HUES64 (cell line): ENCODE measurements around the gene SETD1B. TPM values are rescaled to one million over a fixed set of nuclear protein-coding genes. Genes with fewer than 3 reads are reported as not detected.
"Not testable (repeated sequence)": the region's sequence is repeated elsewhere in the genome, so short reads cannot be mapped to it uniquely, and the experiment has no call there.

Experiments used
- H3K27ac ChIP-seq: 2 replicates; pipeline ENCODE4 v1.7.0; 2013; ENCODE audit warnings: low read depth, low read length, inconsistent platforms
- H3K27me3 ChIP-seq: 2 replicates; pipeline ENCODE4 v1.6.1; 2013; ENCODE audit warnings: mild to moderate bottlenecking, low read length; ENCODE audit not compliant: insufficient read depth
- H3K36me3 ChIP-seq: 2 replicates; pipeline ENCODE4 v1.6.1; 2013; ENCODE audit warnings: mild to moderate bottlenecking, low read length; ENCODE audit not compliant: insufficient read depth
- H3K4me1 ChIP-seq: 2 replicates; pipeline ENCODE4 v1.6.1; 2013; ENCODE audit warnings: mild to moderate bottlenecking, low read length, moderate library complexity; ENCODE audit not compliant: insufficient read depth
- H3K4me3 ChIP-seq: 2 replicates; pipeline ENCODE4 v1.5.1; 2013; ENCODE audit warnings: mild to moderate bottlenecking, low read length, moderate library complexity
- H3K9ac ChIP-seq: 2 replicates; pipeline ENCODE4 v1.6.1; 2013; ENCODE audit warnings: mild to moderate bottlenecking, low read depth, low read length
- H3K9me3 ChIP-seq: 2 replicates; pipeline ENCODE4 v1.6.1; 2013; ENCODE audit warnings: low read depth, low read length; ENCODE audit not compliant: insufficient read depth
- WGBS: fragments of 150-250, 120-280 bp; methylation state at CpG from one replicate; pipeline ENCODE4 v1.1.7; 2013; ENCODE audit warnings: missing lambda C conversion rate; 5-methylcytosine and 5-hydroxymethylcytosine counted together
- polyA plus RNA-seq, 2 experiments: library from polyadenylated mRNA; stranded (reverse); fragments of 50-300 nt; gene quantifications; one replicate each; pipeline ENCODE4 v1.2.3, GENCODE V29; 2013

The SETD1B gene
- 8.4 TPM for polyA plus RNA-seq (2013, experiment 1 of 2)
- 8.3 TPM for polyA plus RNA-seq (2013, experiment 2 of 2)

DNA sequence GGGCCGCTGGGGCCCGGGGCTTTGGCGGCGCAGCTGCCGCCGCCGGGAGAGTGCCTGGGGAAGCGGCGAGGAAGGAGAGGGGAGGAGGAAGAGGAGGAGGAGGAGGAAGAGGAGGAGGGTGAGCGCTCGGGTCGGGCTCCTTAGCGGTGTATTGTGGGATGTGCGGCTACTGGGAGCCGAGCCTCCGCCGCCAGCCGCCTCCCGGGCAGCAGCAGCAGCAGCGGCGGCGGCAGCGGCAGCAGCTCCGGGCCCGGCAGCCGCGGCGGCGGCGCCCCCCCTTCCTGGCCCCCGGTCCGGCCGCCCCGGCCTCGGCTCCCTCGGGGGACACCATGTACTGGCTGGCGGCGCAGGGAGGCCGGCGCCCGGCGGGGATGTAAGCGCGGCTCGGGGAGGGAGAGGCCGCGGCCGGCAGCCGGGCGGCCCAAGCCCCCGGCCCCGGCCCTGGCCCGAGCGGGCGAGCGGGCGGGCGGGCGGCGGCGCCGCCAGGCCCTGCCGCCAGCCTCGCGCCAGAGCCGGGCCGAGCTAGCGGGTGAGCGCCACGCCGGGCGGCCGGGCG, at the start of gene SETD1B:
Gene SETD1B (plus strand): TSS at position 149 of the 556 bp plus-strand sequence. CDS start 729 bp downstream, outside the sequence.
- Histone ChIP-seq H3K27me3 (no peaks in the 10 kb centered on the region), H3K27ac (peak within 1 kb of the TSS; percentile 99), H3K36me3 (peaks cover 16% of the 10 kb centered on the region), H3K4me3 (peak within 1 kb of the TSS; percentile 78), H3K9me3 (no peaks in the 10 kb centered on the region), H3K4me1 (peaks cover 21% of the 10 kb centered on the region), H3K9ac (peak within 1 kb of the TSS; percentile 99)
- WGBS = 1% methylated on average over 74 of the region's 74 CpGs

DNA sequence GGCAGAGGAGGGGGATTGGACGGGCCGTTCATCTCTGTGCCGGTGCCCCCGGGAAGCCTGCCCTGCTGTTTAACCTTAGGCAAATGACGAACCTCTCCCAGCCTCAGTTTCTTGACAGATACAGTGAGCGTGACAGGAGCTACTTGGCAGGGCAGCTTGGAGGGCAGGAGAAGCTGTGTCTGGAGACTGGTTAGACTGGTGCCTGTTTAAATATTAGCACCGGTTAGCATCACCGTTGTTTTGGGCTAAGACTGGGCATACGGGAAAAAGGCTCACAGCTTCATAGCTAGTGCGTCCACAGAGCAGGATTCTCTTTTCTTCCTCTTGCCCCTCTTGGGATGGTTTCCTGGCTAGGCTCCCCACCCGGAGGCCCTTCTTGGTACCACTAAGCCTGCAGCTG, 49.0 kb upstream of the SETD1B start:
- no peak overlapping the region for H3K27ac ChIP-seq
- WGBS = 93% methylated on average over 11 of the region's 11 CpGs
- H3K36me3 ChIP-seq = peaks cover 40% of the 10 kb centered on the region
- no peak overlapping the region for H3K4me3 ChIP-seq
- H3K9ac ChIP-seq = no peak overlapping the region
- H3K27me3 ChIP-seq = no peaks in the 10 kb centered on the region
- H3K9me3 ChIP-seq = no peaks in the 10 kb centered on the region
- no peaks in the 10 kb centered on the region for H3K4me1 ChIP-seq

DNA sequence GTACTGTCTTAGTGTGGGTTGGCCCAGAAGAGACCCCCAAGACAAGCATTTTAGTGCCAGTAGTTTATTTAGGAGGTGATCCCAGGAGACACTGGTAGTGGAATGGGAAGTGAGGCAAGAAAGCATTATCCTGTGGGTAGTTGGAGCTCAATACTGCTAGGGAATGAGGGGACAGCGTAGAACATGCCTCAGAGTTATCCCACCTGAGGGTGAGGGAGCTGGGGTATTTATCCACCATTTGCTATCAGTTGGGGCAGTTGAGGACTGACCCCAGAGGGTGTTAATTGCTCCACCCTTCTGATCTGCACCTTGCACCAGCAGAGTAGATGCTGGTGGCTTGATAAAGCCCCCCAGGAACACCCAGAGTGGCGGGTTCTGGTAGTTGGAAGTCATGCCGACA, 48.2 kb upstream of the SETD1B start:
- no peak overlapping the region for H3K4me3 ChIP-seq
- WGBS = 93% methylated on average over 3 of the region's 3 CpGs
- H3K9ac ChIP-seq = no peak overlapping the region
- no peak overlapping the region for H3K27ac ChIP-seq
- H3K4me1 ChIP-seq = no peaks in the 10 kb centered on the region
- H3K36me3 ChIP-seq = peaks cover 33% of the 10 kb centered on the region
- no peaks in the 10 kb centered on the region for H3K27me3 ChIP-seq
- H3K9me3 ChIP-seq = no peaks in the 10 kb centered on the region

DNA sequence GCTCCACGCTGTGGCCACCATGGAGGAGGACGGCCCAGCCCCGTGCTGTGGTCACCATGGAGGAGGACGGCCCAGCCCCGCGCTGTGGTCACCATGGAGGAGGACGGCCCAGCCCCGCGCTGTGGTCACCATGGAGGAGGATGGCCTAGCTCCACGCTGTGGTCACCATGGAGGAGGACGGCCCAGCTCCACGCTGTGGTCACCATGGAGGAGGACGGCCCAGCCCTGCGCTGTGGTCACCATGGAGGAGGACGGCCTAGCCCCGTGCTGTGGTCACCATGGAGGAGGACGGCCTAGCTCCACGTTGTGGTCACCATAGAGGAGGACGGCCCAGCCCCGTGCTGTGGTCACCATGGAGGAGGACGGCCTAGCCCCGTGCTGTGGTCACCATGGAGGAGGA, 45.3 kb upstream of the SETD1B start:
- not testable (repeated sequence) for H3K27me3 ChIP-seq, H3K4me1 ChIP-seq, H3K9ac ChIP-seq, H3K9me3 ChIP-seq, H3K27ac ChIP-seq, H3K4me3 ChIP-seq
- H3K36me3 ChIP-seq = peaks cover 15% of the 10 kb centered on the region; the same call in 1 of the 2 replicates
- WGBS = 97% methylated on average over 22 of the region's 22 CpGs

DNA sequence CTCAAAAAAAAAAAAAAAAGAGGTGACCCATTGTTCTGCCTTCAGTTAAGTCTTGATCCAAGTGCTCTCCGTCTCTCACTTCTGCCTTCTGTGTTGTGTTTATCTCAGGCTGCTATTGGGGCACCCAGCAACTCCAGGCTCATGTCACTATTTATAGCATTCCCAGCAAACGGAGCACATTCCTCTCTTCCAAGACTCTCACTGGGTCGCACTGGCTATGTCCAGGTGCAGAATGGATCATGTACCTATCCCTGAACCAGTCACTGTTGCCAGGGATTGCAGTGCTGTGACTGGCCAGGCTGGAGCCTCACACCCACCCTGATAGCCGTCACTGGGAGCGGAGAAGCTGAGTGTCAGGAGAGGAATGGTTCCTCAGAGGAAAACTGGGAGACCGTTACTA, 41.5 kb upstream of the SETD1B start:
- peaks cover 3% of the 10 kb centered on the region; the same call in 1 of the 2 replicates for H3K4me1 ChIP-seq
- no peak overlapping the region for H3K4me3 ChIP-seq
- 0 out of 2 replicates have a peak, but pooled peaks cover 5% of the 10 kb centered on the region for H3K36me3 ChIP-seq
- H3K9me3 ChIP-seq = no peaks in the 10 kb centered on the region
- no peak overlapping the region for H3K9ac ChIP-seq
- WGBS = 91% methylated on average over 6 of the region's 6 CpGs
- H3K27me3 ChIP-seq = no peaks in the 10 kb centered on the region
- H3K27ac ChIP-seq = no peak overlapping the region

DNA sequence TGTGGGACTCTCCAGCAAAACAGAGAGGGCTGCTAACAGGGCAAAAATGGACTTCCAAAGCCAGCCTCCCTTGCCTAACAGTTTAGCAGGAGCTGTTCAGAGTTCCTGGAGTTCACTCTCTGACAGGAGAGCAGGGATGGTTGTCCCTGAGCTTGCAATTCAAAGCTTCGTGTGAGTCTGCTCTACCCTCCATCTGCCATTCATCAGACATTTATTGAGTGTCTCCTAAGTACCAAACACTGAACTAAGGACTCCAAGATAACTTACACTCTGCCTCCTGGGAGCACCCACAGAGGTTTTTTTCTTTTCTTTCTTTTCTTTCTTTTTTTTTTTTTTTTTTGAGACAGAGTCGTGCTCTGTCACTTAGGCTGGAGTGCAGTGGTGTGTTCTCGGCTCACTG, 39.0 kb upstream of the SETD1B start:
- 95% methylated on average over 3 of the region's 3 CpGs for WGBS
- Histone ChIP-seq H3K4me3 (no peak overlapping the region), H3K36me3 (0 out of 2 replicates have a peak, but pooled peaks cover 5% of the 10 kb centered on the region), H3K9me3 (no peaks in the 10 kb centered on the region), H3K4me1 (peaks cover 3% of the 10 kb centered on the region; the same call in 1 of the 2 replicates), H3K27me3 (no peaks in the 10 kb centered on the region), H3K27ac (no peak overlapping the region), H3K9ac (no peak overlapping the region)

DNA sequence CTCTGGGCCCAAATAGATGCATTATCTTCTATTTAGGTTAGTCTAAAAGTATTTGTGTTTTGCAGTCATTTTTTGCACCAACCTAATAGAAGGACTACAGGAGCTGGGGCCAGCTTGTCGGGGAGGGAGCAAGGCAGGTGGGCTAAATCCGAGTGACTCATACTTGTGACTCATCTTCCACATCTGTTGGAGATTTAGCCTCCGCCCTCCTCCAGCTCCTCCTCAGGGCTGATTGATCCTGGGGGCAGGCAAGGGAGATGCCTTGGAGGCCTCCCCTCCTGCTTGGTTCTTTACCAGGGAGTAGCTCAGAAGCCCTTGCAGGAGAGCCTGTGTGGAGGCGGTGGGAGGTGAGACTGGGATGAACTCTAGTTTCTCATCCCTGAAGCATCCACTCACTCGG, 38.2 kb upstream of the SETD1B start:
- Histone ChIP-seq H3K27ac (peak overlapping the region; percentile 43; the same call in 1 of the 2 replicates), H3K27me3 (no peaks in the 10 kb centered on the region), H3K9ac (no peak overlapping the region), H3K9me3 (no peaks in the 10 kb centered on the region), H3K4me1 (peaks cover 4% of the 10 kb centered on the region; the same call in 1 of the 2 replicates), H3K4me3 (no peak overlapping the region), H3K36me3 (0 out of 2 replicates have a peak, but pooled peaks cover 5% of the 10 kb centered on the region)
- WGBS = 70% methylated on average over 5 of the region's 5 CpGs

DNA sequence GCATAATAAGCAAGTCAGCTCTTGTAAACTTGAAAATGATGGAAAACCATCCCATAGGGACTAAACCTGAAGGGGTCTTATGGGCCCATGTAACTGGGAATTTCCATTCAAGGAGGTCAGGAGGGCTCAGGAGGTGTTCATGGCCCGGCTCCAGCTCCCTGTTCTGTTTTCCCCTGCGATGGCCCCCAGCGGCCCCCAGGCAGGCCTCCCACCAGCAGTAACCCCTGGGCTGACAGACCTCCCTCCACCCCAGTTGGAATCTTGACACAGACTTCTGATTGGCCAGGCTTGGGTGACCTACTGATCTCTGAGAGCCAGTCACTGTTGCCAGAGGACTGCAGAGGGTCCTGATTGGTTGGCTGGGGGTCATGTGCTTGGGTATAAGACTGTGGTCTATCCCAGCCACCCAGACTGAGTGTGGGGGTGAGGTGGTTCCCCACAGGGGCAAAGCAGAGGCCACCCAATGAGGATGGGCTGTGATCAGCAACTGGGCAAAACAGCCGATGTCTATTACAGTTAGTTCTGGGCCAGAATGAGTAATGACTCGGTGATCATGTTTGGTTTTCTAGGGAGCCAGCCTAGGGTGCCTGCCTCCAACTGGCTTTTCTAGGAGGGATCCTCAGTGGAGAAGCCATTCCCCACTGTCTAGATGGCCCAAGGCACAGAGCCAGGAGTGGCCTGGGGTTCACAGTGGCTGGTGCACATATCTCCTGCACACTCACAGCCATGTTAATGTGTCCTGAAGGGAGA, 37.3 kb upstream of the SETD1B start:
- H3K9me3 ChIP-seq = no peaks in the 10 kb centered on the region
- no peak overlapping the region for H3K27ac ChIP-seq
- H3K27me3 ChIP-seq = no peaks in the 10 kb centered on the region
- no peak overlapping the region for H3K4me3 ChIP-seq
- H3K36me3 ChIP-seq = 0 out of 2 replicates have a peak, but pooled peaks cover 5% of the 10 kb centered on the region
- no peak overlapping the region for H3K9ac ChIP-seq
- peaks cover 7% of the 10 kb centered on the region; the same call in 1 of the 2 replicates for H3K4me1 ChIP-seq
- 92% methylated on average over 5 of the region's 5 CpGs for WGBS

DNA sequence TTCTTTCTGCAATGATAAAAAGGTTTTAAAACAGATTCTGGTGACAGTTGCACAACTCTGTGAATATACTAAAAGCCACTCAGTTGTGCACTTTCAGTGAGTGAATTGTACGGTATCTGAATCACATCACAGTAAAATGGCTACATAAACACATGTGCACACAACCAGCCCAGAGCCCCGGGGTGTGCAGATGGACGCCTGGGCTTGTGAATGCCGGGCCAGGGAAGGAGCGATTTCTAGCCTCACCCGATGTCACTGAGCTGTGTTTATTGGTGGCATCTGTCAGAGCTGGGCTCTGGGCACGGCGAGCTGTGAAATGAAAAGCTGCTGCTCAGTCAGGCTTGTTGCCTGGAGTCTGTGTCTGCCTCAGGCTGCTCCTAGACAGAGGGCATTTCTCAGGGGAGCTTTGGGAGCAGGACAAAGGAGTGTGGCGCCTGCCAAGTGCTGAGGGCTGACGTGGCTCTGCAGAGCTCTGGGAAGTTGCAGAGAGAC, 36.2 kb upstream of the SETD1B start:
- 0 out of 2 replicates have a peak, but pooled peaks cover 5% of the 10 kb centered on the region for H3K36me3 ChIP-seq

DNA sequence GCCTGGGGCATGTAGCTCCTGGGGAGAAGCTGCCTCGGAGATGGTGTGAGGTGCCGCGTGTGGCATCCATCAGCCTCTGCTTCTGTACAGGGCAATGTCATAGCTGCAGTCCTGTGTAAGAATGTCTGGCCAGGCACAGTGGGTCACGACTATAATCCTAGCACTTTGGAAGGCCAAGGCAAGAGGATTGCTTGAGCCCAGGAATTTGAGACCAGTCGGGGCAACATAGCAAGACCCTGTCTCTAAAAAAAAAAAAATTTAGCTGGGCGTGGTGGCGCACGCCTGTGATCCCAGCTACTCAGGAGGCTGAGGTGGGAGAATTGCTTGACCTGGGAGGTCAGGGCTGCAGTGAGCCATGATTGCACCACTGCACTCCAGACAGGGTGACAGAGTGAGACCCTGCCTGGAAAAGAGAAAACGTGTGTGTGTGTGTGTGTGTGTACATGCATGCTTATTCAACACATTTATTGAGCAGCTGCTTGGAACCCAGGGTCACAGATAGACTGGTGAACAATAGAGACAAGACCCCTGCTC, 34.4 kb upstream of the SETD1B start:
- H3K9ac ChIP-seq = no peak overlapping the region
- no peak overlapping the region for H3K27ac ChIP-seq
- H3K4me3 ChIP-seq = no peak overlapping the region
- H3K9me3 ChIP-seq = no peaks in the 10 kb centered on the region
- 0 out of 2 replicates have a peak, but pooled peaks cover 5% of the 10 kb centered on the region for H3K36me3 ChIP-seq
- no peaks in the 10 kb centered on the region for H3K27me3 ChIP-seq
- WGBS = 92% methylated on average over 9 of the region's 9 CpGs
- peaks cover 11% of the 10 kb centered on the region; the same call in 1 of the 2 replicates for H3K4me1 ChIP-seq

More for the DNA sequence above, 36.2 kb upstream of the SETD1B start:
- Histone ChIP-seq H3K27ac (no peak overlapping the region), H3K9ac (no peak overlapping the region), H3K4me3 (no peak overlapping the region), H3K27me3 (no peaks in the 10 kb centered on the region), H3K4me1 (peaks cover 7% of the 10 kb centered on the region; the same call in 1 of the 2 replicates), H3K9me3 (no peaks in the 10 kb centered on the region)
- WGBS = 94% methylated on average over 10 of the region's 10 CpGs

DNA sequence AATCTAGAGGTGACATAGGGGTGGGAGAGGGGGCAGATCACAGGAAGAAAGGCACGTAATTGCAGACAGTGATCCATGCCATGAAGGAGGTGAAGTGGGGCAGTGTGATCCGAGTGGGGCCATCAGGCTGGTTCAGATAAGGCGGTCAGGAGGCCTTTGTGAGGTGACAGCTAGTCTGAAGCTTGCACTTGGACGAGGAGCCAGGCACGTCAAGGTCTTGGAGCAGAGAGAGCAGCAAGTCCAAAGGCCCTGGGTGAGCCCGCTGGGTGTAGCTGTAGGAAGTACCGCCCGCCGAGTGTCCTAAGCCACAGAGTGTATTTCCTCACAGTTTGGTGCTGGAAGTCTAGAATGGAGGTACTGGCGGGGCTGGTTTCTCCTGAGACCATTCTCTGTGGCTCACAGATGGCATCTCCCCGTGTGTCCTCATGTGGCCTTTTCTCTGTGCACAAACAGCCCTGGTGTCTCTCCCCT, 33.9 kb upstream of the SETD1B start:
- Histone ChIP-seq H3K27me3 (no peaks in the 10 kb centered on the region), H3K4me1 (peaks cover 14% of the 10 kb centered on the region; the same call in 1 of the 2 replicates), H3K9ac (no peak overlapping the region), H3K36me3 (no peaks in the 10 kb centered on the region), H3K9me3 (no peaks in the 10 kb centered on the region), H3K4me3 (no peak overlapping the region), H3K27ac (no peak overlapping the region)
- 91% methylated on average over 11 of the region's 11 CpGs for WGBS
